K562 (cell line): ENCODE data around the gene FKBP2. TPM values are rescaled to one million over a fixed set of nuclear protein-coding genes. Genes with fewer than 3 reads are reported as not detected.

Experiments
- ARID3B ChIP-seq: fragments of 250-450 bp; sonication (Bioruptor Pico); IDR thresholded peaks from 2 replicates; pipeline ENCODE4 v1.4.0; 2020; ENCODE audit warnings: borderline replicate concordance
- BACH1 ChIP-seq: fragments of 200-800 bp; sonication (Bioruptor generic); IDR thresholded peaks from 2 replicates; pipeline ENCODE4 v1.6.1; 2016; ENCODE audit warnings: missing genetic modification characterization, missing compliant biosample characterization
- CBFA2T3 ChIP-seq: fragments of 450-650 bp; IDR thresholded peaks from 2 replicates; pipeline ENCODE4 v1.6.1; 2017
- DPF2 ChIP-seq: fragments of 450-650 bp; IDR thresholded peaks from 2 replicates; pipeline ENCODE4 v1.6.1; 2016
- EP400 ChIP-seq: fragments of 450-650 bp; IDR thresholded peaks from 2 replicates; pipeline ENCODE4 v1.6.1; 2017; ENCODE audit warnings: antibody characterized with exemption, mild to moderate bottlenecking, moderate library complexity
- FOXA1 ChIP-seq: fragments of 450-650 bp; IDR thresholded peaks from 2 replicates; pipeline ENCODE4 v1.6.1; 2016; ENCODE audit warnings: mild to moderate bottlenecking, borderline replicate concordance
- GTF2E2 ChIP-seq: fragments of 200-800 bp; sonication (Bioruptor generic); IDR thresholded peaks from 2 replicates; pipeline ENCODE4 v1.6.1; 2016; ENCODE audit warnings: missing genetic modification characterization, missing compliant biosample characterization
- HINFP ChIP-seq: fragments of 450-650 bp; conservative IDR thresholded peaks from 2 replicates; pipeline ENCODE4 v1.6.1; 2016; ENCODE audit warnings: missing genetic modification characterization, low read depth, mild to moderate bottlenecking, control low read depth, missing compliant biosample characterization
- HLTF ChIP-seq: fragments of 450-650 bp; IDR thresholded peaks from 2 replicates; pipeline ENCODE4 v1.6.1; 2016
- HNRNPK ChIP-seq: fragments of 200-400 bp; formaldehyde crosslinking; IDR thresholded peaks from one replicate; pipeline ENCODE4 v1.6.1; 2018; ENCODE audit warnings: mild to moderate bottlenecking, low read depth, low read length; ENCODE audit not compliant: poor library complexity, severe bottlenecking
- KDM2B ChIP-seq: fragments of 250-450 bp; sonication (Bioruptor Pico); IDR thresholded peaks from 2 replicates; pipeline ENCODE4 v1.8.0; 2021; ENCODE audit warnings: mild to moderate bottlenecking, moderate library complexity
- KLF13 ChIP-seq: fragments of 450-650 bp; IDR thresholded peaks from 2 replicates; pipeline ENCODE4 v1.6.1; 2016; ENCODE audit warnings: missing genetic modification characterization, low read depth, mild to moderate bottlenecking, missing compliant biosample characterization, moderate library complexity, borderline replicate concordance
- MBD2 ChIP-seq: sonication (generic); IDR thresholded peaks from 2 replicates; pipeline ENCODE4 v1.6.1; 2016; ENCODE audit warnings: low read depth, borderline replicate concordance
- MEF2A ChIP-seq: IDR thresholded peaks from 2 replicates; pipeline ENCODE4 v1.6.1; 2011; ENCODE audit warnings: low read depth, mild to moderate bottlenecking, low read length, moderate library complexity; ENCODE audit not compliant: control insufficient read depth
- MEIS2 ChIP-seq: fragments of 450-650 bp; IDR thresholded peaks from 2 replicates; pipeline ENCODE4 v1.6.1; 2014; ENCODE audit warnings: mild to moderate bottlenecking; ENCODE audit not compliant: partially characterized antibody
- NFXL1 ChIP-seq: fragments of 450-650 bp; formaldehyde crosslinking; IDR thresholded peaks from 2 replicates; pipeline ENCODE4 v1.4.0; 2021; ENCODE audit warnings: mild to moderate bottlenecking
- SAFB ChIP-seq: fragments of 200-400 bp; formaldehyde crosslinking; IDR thresholded peaks from 2 replicates; pipeline ENCODE4 v1.6.1; 2017; ENCODE audit warnings: low read depth, low read length, borderline replicate concordance
- SMARCE1 ChIP-seq: fragments of 450-650 bp; IDR thresholded peaks from 2 replicates; pipeline ENCODE4 v1.7.1; 2016; ENCODE audit warnings: mild to moderate bottlenecking
- SNAPC5 ChIP-seq: fragments of 250-450 bp; sonication (Bioruptor Pico); IDR thresholded peaks from 2 replicates; pipeline ENCODE4 v1.8.0; 2021; ENCODE audit warnings: moderate library complexity, mild to moderate bottlenecking, inconsistent platforms
- TAF15 ChIP-seq: fragments of 200-400 bp; formaldehyde crosslinking; IDR thresholded peaks from 2 replicates; pipeline ENCODE4 v1.6.1; 2017; ENCODE audit warnings: mild to moderate bottlenecking, low read depth, low read length, moderate library complexity
- TRIM24 ChIP-seq, 2 experiments: fragments of 450-650 bp; IDR thresholded peaks; 2 replicates each; pipeline ENCODE4 v1.6.1; 2016
- ZBTB12 ChIP-seq: fragments of 250-450 bp; sonication (Bioruptor Pico); IDR thresholded peaks from 2 replicates; pipeline ENCODE4 v1.4.0; 2020
- ZNF280A ChIP-seq: fragments of 450-650 bp; IDR thresholded peaks from 2 replicates; pipeline ENCODE4 v1.6.1; 2018; ENCODE audit warnings: mild to moderate bottlenecking, low read depth; ENCODE audit not compliant: partially characterized antibody
- polyA plus RNA-seq, 8 experiments: library from polyadenylated mRNA; depleted of rRNA in 4 of 8; stranded (reverse) in 5 of 8; unstranded in 3 of 8; fragments of >200 nt; fragmentation: Nextera tagmentation in 2 of 8; fragmentation: Illumina TruSeq in 1 of 8; extraction: Ambion mirVana in 2 of 8; extraction: Trizol in 1 of 8; gene quantifications; 2 replicates each; pipeline versions ENCODE4 v1.2.1 to v1.2.3, GENCODE V29; 2011 to 2014; ENCODE audit warnings: inconsistent platforms in 1 of 8, missing spikeins in 1 of 8
- total RNA-seq, 7 experiments: library from RNA; depleted of rRNA in 6 of 7; stranded (reverse); fragments of >200 nt in 6 of 7; fragmentation: Illumina TruSeq in 2 of 7; extraction: Trizol in 2 of 7; gene quantifications; 2 replicates each; pipeline versions ENCODE4 v1.2.1 to v1.2.3, GENCODE V29; 2011 to 2021; ENCODE audit warnings: low replicate concordance in 1 of 7

Gene FKBP2
- total and polyA plus RNA-seq, 9 of the 15 experiments (the other 6 are each of a cell fraction or from before 2014, with no cell fraction given) = 3.5 to 151 (median 58.1) TPM

GRCh38 chr11:64284048-64284961, 43.4 kb downstream of the FKBP2 start, which contains the start of gene BAD (continued):
- TF ChIP-seq HINFP (no peak), MBD2 (peak; percentile 89), HLTF (no peak), MEIS2 (no peak), MEF2A (no peak), KDM2B (CRISPR knock-in tag) (no peak), SMARCE1 (no peak), CBFA2T3 (no peak), SNAPC5 (CRISPR knock-in tag) (no peak), ZBTB12 (CRISPR knock-in tag) (peak; percentile 75), TRIM24 (IDR thresholded peaks at IDR 0.05) (no peak), TAF15 (no peak), KLF13 (tag) (no peak), ZNF280A (no peak), EP400 (no peak), GTF2E2 (tag) (0 out of 2 replicates have a peak, but pooled peaks have one; percentile 52), HNRNPK (no peak), FOXA1 (no peak), BACH1 (tag) (no peak), SAFB (no peak), DPF2 (no peak), NFXL1 (CRISPR knock-in tag) (no peak), ARID3B (CRISPR knock-in tag) (no peak)
